HL-60 (cell line): Measurements from ENCODE around the gene ST7L.

Experiments
- DNase-seq, 2 experiments: peaks; one replicate each; pipeline ENCODE4 v3.0.0-alpha.2; 2010 to 2020; ENCODE audit warnings: low read depth in 1 of 2, low spot score in 1 of 2
- H3K27ac ChIP-seq: fragments of 250-450 bp; sonication (Bioruptor Pico); replicated peaks from 2 replicates; pipeline ENCODE4 v1.5.1; 2020; ENCODE audit warnings: mild to moderate bottlenecking, moderate library complexity
- H3K27me3 ChIP-seq: fragments of 250-450 bp; sonication (Bioruptor Pico); 2 replicates; pipeline ENCODE4 v1.5.1; 2021; ENCODE audit warnings: mild to moderate bottlenecking, moderate library complexity; ENCODE audit not compliant: insufficient read depth, poor library complexity, severe bottlenecking
- H3K4me3 ChIP-seq: replicated peaks from 2 replicates; pipeline ENCODE4 v1.5.1; 2011; ENCODE audit warnings: mild to moderate bottlenecking, control low read depth, low read length; ENCODE audit not compliant: insufficient read depth
- CTCF ChIP-seq: IDR thresholded peaks from one replicate; pipeline ENCODE4 v1.5.1; 2011; ENCODE audit warnings: low read length, control low read depth, inconsistent platforms; ENCODE audit not compliant: insufficient read depth
- GABPA ChIP-seq: IDR thresholded peaks from 2 replicates; pipeline ENCODE4 v1.6.1; 2012; ENCODE audit warnings: low read depth
- POLR2AphosphoS5 ChIP-seq: IDR thresholded peaks from 2 replicates; pipeline ENCODE4 v1.6.1; 2012; ENCODE audit warnings: low read depth
- REST ChIP-seq: IDR thresholded peaks from 2 replicates; pipeline ENCODE4 v1.6.1; 2012; ENCODE audit warnings: low read depth; ENCODE audit not compliant: insufficient replicate concordance
- SPI1 ChIP-seq: IDR thresholded peaks from 2 replicates; pipeline ENCODE4 v1.6.1; 2012; ENCODE audit warnings: low read depth, mild to moderate bottlenecking, borderline replicate concordance

The ST7L gene

GRCh38 chr1:112524251-112524650 is 94.7 kb downstream of the ST7L start:
- no peak for TF ChIP-seq GABPA
- TF ChIP-seq REST, result no peak
- no peak for TF ChIP-seq POLR2AphosphoS5
- TF ChIP-seq SPI1, result no peak
- TF ChIP-seq CTCF, result no peak
- Histone ChIP-seq H3K27ac (no peak overlapping the region), H3K4me3 (no peak overlapping the region), H3K27me3 (no peaks in the 10 kb centered on the region)
- no peak for DNase-seq

DNA sequence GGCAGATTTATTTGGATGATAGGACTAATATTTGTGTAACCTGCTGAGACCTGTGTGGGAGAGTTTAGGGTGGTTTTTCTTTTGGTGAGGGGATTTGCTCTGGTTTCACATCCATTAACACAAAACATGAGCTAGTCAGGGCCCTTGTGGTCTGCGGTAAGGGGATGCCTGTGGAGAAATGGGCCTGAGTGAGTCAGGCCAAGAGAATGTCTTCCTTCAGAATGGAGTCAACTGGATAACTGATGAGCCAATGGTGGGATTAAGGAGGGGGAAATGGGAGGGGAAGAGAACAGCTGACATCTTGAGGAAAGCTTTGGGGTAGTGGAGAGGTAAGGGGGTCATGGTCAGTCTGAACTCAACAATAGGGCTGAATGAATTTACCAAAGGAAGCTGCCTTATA is 96.3 kb downstream of the ST7L start:
- no peaks in the 10 kb centered on the region for H3K27me3 ChIP-seq
- DNase-seq, result no peak
- no peak overlapping the region for H3K27ac ChIP-seq
- TF ChIP-seq SPI1 (no peak), REST (no peak), GABPA (no peak), CTCF (no peak), POLR2AphosphoS5 (no peak)
- H3K4me3 ChIP-seq, result no peak overlapping the region

DNA sequence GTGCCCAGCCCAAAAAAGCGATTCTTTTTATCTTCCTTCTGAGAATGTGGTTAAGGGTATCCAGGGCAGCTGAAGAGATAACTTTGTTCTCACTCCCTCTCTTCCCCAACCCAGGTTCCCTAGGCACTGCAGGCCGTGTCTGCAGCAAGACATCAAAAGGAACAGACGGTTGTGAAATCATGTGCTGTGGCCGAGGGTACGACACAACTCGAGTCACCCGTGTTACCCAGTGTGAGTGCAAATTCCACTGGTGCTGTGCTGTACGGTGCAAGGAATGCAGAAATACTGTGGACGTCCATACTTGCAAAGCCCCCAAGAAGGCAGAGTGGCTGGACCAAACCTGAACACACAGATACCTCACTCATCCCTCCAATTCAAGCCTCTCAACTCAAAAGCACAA is 98.8 kb downstream of the ST7L start:
- Histone ChIP-seq H3K27ac (no peak overlapping the region), H3K27me3 (no peaks in the 10 kb centered on the region), H3K4me3 (no peak overlapping the region)
- TF ChIP-seq GABPA (no peak), SPI1 (no peak), CTCF (no peak), REST (no peak), POLR2AphosphoS5 (no peak)
- peak in 1 of 2 experiments; percentile 13 for DNase-seq
